ENCODE data around the gene LHFPL2.
A peak's percentile ranks its signal among the peaks of the same experiment; 100 is the strongest.

Gene LHFPL2

GRCh38 chr5:78540335-78541085, 108.1 kb downstream of the LHFPL2 start:
- peak; percentile 47 for DNase-seq

- DNase-seq = no peak
Observed at GRCh38 chr5:78538240-78538850, 110.2 kb downstream of the LHFPL2 start.

GRCh38 chr5:78537821-78538220, 110.8 kb downstream of the LHFPL2 start:
- peak; percentile 75 for DNase-seq

- DNase-seq = no peak
Observed at GRCh38 chr5:78537411-78537810, 111.2 kb downstream of the LHFPL2 start.

GRCh38 chr5:78536661-78537196, 111.8 kb downstream of the LHFPL2 start:
- DNase-seq = no peak

- no peak for DNase-seq
Observed at GRCh38 chr5:78534905-78535200, 113.7 kb downstream of the LHFPL2 start.

- no peak for DNase-seq
Observed at GRCh38 chr5:78534148-78534904, 114.2 kb downstream of the LHFPL2 start.

GRCh38 chr5:78533356-78533755, 115.2 kb downstream of the LHFPL2 start:
- DNase-seq = no peak

GRCh38 chr5:78530342-78531096, 118.1 kb downstream of the LHFPL2 start:
- DNase-seq = no peak

- no peak for DNase-seq
Observed at GRCh38 chr5:78527925-78528324, 120.6 kb downstream of the LHFPL2 start.

- peak; percentile 54 for DNase-seq
Observed at GRCh38 chr5:78527054-78527859, 121.3 kb downstream of the LHFPL2 start.

- no peak for DNase-seq
Observed at GRCh38 chr5:78526049-78526525, 122.5 kb downstream of the LHFPL2 start.

- no peak for DNase-seq
Observed at GRCh38 chr5:78523314-78524193, 125.0 kb downstream of the LHFPL2 start.

- DNase-seq = no peak
Observed at GRCh38 chr5:78522476-78523260, 125.9 kb downstream of the LHFPL2 start.

- no peak for DNase-seq
Observed at GRCh38 chr5:78521455-78521854, 127.1 kb downstream of the LHFPL2 start.

- DNase-seq = no peak
Observed at GRCh38 chr5:78519198-78519941, 129.2 kb downstream of the LHFPL2 start.

- peak; percentile 67 for DNase-seq
Observed at GRCh38 chr5:78518365-78519197, 130.0 kb downstream of the LHFPL2 start.

GRCh38 chr5:78515670-78516069, 132.9 kb downstream of the LHFPL2 start:
- DNase-seq = no peak
